HepG2 (cell line): ENCODE results near the gene ZFR2. TPM values are rescaled to one million over a fixed set of nuclear protein-coding genes. Genes with fewer than 3 reads are reported as not detected.

Experiments
- CBFB ChIP-seq: sonication (generic); formaldehyde crosslinking; IDR thresholded peaks from 2 replicates; pipeline ENCODE4 v1.4.0; 2020; ENCODE audit warnings: missing genetic modification reagents
- CBX2 ChIP-seq, 2 experiments: fragments of 200-600 bp in 1 of 2; sonication (generic); formaldehyde crosslinking in 1 of 2; IDR thresholded peaks; 2 replicates each; pipeline versions ENCODE4 v1.7.0 to v1.8.1; 2018 to 2022; ENCODE audit warnings: low read depth in 2 of 2, low read length in 1 of 2, mild to moderate bottlenecking in 1 of 2, missing genetic modification reagents in 1 of 2
- CEBPZ ChIP-seq: IDR thresholded peaks from 2 replicates; pipeline ENCODE4 v1.6.1; 2012; ENCODE audit warnings: low read length, improper control_type of control experiment
- CREM ChIP-seq, 2 experiments: sonication (generic) in 1 of 2; formaldehyde crosslinking in 1 of 2; IDR thresholded peaks; 2 replicates each; pipeline versions ENCODE4 v1.4.0 to v1.6.1; 2016 to 2020; ENCODE audit warnings: antibody characterized with exemption in 1 of 2, mild to moderate bottlenecking in 1 of 2, missing genetic modification reagents in 1 of 2
- ELF4 ChIP-seq: sonication (generic); formaldehyde crosslinking; IDR thresholded peaks from 2 replicates; pipeline ENCODE4 v1.5.0; 2020; ENCODE audit warnings: missing genetic modification reagents, mild to moderate bottlenecking, moderate library complexity, borderline replicate concordance
- FOXO1 ChIP-seq: sonication (generic); formaldehyde crosslinking; IDR thresholded peaks from 2 replicates; pipeline ENCODE4 v1.4.0; 2020; ENCODE audit warnings: missing genetic modification reagents
- FUBP1 ChIP-seq: sonication (generic); formaldehyde crosslinking; IDR thresholded peaks from 2 replicates; pipeline ENCODE4 v1.5.1; 2020; ENCODE audit warnings: missing genetic modification reagents, mild to moderate bottlenecking, borderline replicate concordance
- MTA1 ChIP-seq: sonication (generic); formaldehyde crosslinking; IDR thresholded peaks from 2 replicates; pipeline ENCODE4 v1.4.0; 2020; ENCODE audit warnings: missing genetic modification reagents, mild to moderate bottlenecking, borderline replicate concordance
- PAWR ChIP-seq: sonication (generic); formaldehyde crosslinking; IDR thresholded peaks from 2 replicates; pipeline ENCODE4 v1.4.0; 2020; ENCODE audit warnings: missing genetic modification reagents, mild to moderate bottlenecking, borderline replicate concordance
- PHF8 ChIP-seq: sonication (generic); formaldehyde crosslinking; IDR thresholded peaks from 2 replicates; pipeline ENCODE4 v1.5.0; 2020; ENCODE audit warnings: missing genetic modification reagents
- PRDM4 ChIP-seq: sonication (generic); formaldehyde crosslinking; IDR thresholded peaks from 2 replicates; pipeline ENCODE4 v1.9.0; 2021; ENCODE audit warnings: missing genetic modification reagents, borderline replicate concordance
- SNAPC2 ChIP-seq: sonication (generic); formaldehyde crosslinking; IDR thresholded peaks from 2 replicates; pipeline ENCODE4 v1.8.1; 2022; ENCODE audit warnings: mild to moderate bottlenecking, missing genetic modification reagents
- SP140L ChIP-seq: sonication (generic); formaldehyde crosslinking; IDR thresholded peaks from 2 replicates; pipeline ENCODE4 v1.4.0; 2020; ENCODE audit warnings: missing genetic modification reagents, borderline replicate concordance
- TSC22D2 ChIP-seq: sonication (generic); formaldehyde crosslinking; IDR thresholded peaks from 2 replicates; pipeline ENCODE4 v1.5.1; 2020; ENCODE audit warnings: missing genetic modification reagents, mild to moderate bottlenecking, borderline replicate concordance
- ZFAT ChIP-seq: sonication (generic); formaldehyde crosslinking; conservative IDR thresholded peaks from 2 replicates; pipeline ENCODE4 v1.8.1; 2023; ENCODE audit warnings: missing genetic modification reagents, inconsistent platforms
- ZFP90 ChIP-seq: sonication (generic); formaldehyde crosslinking; IDR thresholded peaks from 2 replicates; pipeline ENCODE4 v1.8.0; 2022; ENCODE audit warnings: missing genetic modification reagents, mild to moderate bottlenecking, inconsistent platforms, borderline replicate concordance
- ZMYM2 ChIP-seq: sonication (generic); formaldehyde crosslinking; IDR thresholded peaks from 2 replicates; pipeline ENCODE4 v1.8.0; 2022; ENCODE audit warnings: mild to moderate bottlenecking, missing genetic modification reagents
- ZNF670 ChIP-seq: sonication (generic); formaldehyde crosslinking; IDR thresholded peaks from 2 replicates; pipeline ENCODE4 v1.8.0; 2022; ENCODE audit warnings: mild to moderate bottlenecking, missing genetic modification reagents, borderline replicate concordance
- ZNF737 ChIP-seq: sonication (generic); formaldehyde crosslinking; IDR thresholded peaks from 2 replicates; pipeline ENCODE4 v1.5.0; 2020; ENCODE audit warnings: missing genetic modification reagents, mild to moderate bottlenecking, borderline replicate concordance
- ZNF891 ChIP-seq: sonication (generic); formaldehyde crosslinking; IDR thresholded peaks from 2 replicates; pipeline ENCODE4 v1.5.0; 2020; ENCODE audit warnings: mild to moderate bottlenecking, missing genetic modification reagents
- polyA plus RNA-seq, 8 experiments: library from polyadenylated mRNA; depleted of rRNA in 3 of 8; stranded (reverse) in 7 of 8; unstranded in 1 of 8; fragments of >200 nt; fragmentation: Illumina TruSeq in 4 of 8; extraction: Trizol in 4 of 8; gene quantifications; 2 replicates each; pipeline versions ENCODE4 v1.2.1 to v1.2.3, GENCODE V29; 2011 to 2016; ENCODE audit warnings: low read depth in 4 of 8, missing spikeins in 1 of 8, mixed read lengths in 1 of 8; ENCODE audit not compliant: insufficient read depth in 1 of 8
- total RNA-seq, 5 experiments: library from RNA; depleted of rRNA; stranded (reverse); fragments of >200 nt; fragmentation: Illumina TruSeq; extraction: Trizol; gene quantifications; 2 replicates each; pipeline ENCODE4 v1.2.3, GENCODE V29; 2016; ENCODE audit warnings: low read depth in 1 of 5

The ZFR2 gene
- total and polyA plus RNA-seq, 2 of the 13 experiments (the other 11 are each of a cell fraction or from before 2014, with no cell fraction given), result 0.37 to 0.69 TPM

GRCh38 chr19:3762501-3763459 is 106.1 kb downstream of the ZFR2 start, which contains the start of gene MRPL54 (continued):
- TF ChIP-seq ZMYM2 (CRISPR knock-in tag) (no peak), SP140L (CRISPR knock-in tag) (no peak), MTA1 (no peak), FUBP1 (CRISPR knock-in tag) (no peak), CREM (IDR thresholded peaks at IDR 0.05) (peak; percentile 97), CREM (CRISPR knock-in tag; IDR thresholded peaks at IDR 0.05) (no peak), FOXO1 (CRISPR knock-in tag) (0 out of 2 replicates have a peak, but pooled peaks have one; percentile 11), ZNF891 (peak; percentile 65; the same call in 1 of the 2 replicates), ELF4 (CRISPR knock-in tag) (peak; percentile 80; the same call in 1 of the 2 replicates), ZNF670 (CRISPR knock-in tag) (no peak), SNAPC2 (no peak), PAWR (no peak), PRDM4 (CRISPR knock-in tag) (0 out of 2 replicates have a peak, but pooled peaks have one; percentile 45), CBFB (no peak), CBX2 (IDR thresholded peaks at IDR 0.05; ENCODE audit: low read depth, low read length) (no peak), CBX2 (CRISPR knock-in tag; IDR thresholded peaks at IDR 0.05; ENCODE audit: low read depth) (no peak), ZNF737 (CRISPR knock-in tag) (no peak), TSC22D2 (CRISPR knock-in tag) (0 out of 2 replicates have a peak, but pooled peaks have one; percentile 17), CEBPZ (no peak), ZFAT (no peak), PHF8 (CRISPR knock-in tag) (peak; percentile 93), ZFP90 (CRISPR knock-in tag) (no peak)
